Measurements from ENCODE around the gene YWHAQ.

YWHAQ gene

DNA sequence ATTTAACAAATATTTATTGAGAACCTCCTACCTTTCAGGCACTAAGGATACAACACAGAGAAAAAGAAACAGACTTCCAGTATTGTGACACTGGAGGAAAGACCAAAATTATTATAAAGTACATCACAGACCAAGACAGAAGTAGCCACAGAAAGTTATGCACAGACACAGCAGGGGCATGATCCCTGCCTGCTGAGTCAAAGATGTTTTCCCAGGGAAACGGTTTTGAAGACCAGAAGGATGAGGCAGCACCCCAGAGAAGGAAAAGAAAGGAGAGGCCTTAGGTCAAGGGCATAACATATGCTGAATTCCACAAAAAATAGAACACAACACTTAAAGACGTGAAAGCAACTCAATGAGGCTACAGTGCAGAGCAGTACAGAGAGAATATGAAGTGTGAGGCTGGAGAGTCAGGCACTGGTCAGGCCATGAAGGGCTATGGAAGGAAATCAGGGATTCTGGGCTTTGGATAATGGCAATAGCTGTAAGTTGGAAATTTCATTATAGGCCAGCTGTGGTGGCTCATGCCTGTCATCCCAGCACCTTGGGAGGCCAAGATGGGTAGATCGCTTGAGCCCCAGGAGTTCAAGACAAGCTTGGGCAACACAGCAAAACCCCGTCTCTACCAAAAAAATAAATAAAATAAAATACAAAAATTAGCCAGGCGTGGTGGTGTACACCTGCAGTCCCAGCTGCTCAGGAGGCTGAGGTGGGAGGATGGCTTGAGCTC lies 83.4 kb downstream of the YWHAQ start:
- no peak for DNase-seq

GRCh38 chr2:9545502-9545901 lies 85.3 kb downstream of the YWHAQ start:
- DNase-seq, result no peak

DNA sequence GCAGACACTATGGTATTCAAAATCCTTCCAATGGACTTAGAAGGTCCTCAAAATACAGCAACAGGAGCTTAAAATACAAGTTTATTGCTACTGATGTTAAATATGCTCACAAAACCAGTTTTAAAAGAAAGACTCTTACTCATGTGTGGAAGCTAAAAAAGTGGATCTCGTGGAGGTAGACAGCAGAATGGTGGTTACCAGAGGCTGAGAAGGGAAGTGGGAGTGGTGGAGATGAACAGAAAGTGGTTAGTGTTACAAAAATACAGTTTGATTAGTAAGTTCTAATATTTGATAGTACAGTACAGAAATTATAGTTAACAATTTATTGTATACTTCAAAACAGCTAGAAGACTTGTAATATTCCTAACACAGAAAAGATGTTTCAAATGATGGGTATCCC lies 87.2 kb downstream of the YWHAQ start:
- peak; percentile 55 for DNase-seq

GRCh38 chr2:9539531-9539930 lies 91.3 kb downstream of the YWHAQ start:
- peak; percentile 68 for DNase-seq

DNA sequence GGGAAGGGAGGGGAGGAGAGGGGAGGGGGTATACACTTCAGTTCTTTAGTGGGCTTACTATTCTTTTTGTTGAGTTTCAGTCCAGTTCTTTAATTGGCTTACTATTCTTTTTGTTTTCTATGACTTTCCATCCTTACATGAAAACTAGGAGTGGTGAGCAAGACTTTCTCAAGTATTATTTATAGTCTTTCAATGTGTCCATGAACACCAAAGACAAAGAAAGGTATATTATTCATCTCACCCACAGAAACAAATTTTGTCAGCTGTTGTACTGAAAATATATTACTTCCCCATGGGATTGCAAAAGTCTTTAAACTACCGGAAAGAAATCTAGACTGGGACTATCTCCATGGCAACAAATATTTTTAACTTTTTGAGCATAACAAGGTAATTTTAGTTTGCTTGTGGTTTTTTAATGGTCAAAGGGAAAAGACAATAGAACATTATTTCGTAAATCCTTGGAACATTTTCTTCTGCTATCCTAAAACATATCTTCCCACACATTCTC lies 92.7 kb downstream of the YWHAQ start:
- DNase-seq, result peak; percentile 96

DNA sequence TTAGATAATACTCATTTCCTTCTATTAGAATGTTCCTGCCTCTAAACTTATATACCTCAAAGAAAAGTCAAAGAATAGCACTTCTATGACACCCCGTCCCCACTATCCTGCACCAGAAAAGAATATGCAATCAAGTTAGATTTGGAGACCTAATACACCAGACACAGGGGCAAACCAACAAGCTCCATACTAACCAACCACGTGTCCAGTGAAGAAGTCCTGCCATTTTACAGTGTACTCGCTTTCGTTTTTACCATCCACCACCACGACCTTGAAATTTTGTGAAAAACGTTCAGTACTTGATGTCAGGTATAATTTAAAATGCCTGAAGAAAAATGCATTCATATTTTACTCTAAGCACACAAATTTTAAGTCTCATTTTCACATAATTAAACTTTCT lies 94.3 kb downstream of the YWHAQ start:
- DNase-seq, result no peak

DNA sequence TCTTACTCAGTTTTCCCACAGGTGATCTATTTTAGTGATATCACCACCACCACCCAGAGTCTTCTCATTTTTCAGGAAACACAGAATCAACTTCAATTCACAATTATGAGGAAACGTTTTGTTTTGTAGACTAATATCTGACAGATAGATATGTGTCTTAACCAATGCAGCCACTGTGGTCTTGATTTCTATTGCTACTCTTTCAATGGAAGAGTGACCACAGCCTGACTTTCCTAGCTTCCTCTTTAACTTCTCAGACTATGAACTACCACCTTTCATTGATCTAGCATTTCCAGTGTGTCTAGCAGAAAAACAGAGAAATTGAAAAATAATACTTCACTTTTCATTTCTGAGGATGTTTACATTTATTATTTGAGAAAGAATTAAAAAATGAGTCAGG lies 95.6 kb downstream of the YWHAQ start:
- DNase-seq, result peak; percentile 55
